Measurements from ENCODE around the gene AQP2. TPM values are rescaled to one million over a fixed set of nuclear protein-coding genes. Genes with fewer than 3 reads are reported as not detected.

Gene AQP2
- total RNA-seq, 2 donors from 2014 or later: not detected

DNA sequence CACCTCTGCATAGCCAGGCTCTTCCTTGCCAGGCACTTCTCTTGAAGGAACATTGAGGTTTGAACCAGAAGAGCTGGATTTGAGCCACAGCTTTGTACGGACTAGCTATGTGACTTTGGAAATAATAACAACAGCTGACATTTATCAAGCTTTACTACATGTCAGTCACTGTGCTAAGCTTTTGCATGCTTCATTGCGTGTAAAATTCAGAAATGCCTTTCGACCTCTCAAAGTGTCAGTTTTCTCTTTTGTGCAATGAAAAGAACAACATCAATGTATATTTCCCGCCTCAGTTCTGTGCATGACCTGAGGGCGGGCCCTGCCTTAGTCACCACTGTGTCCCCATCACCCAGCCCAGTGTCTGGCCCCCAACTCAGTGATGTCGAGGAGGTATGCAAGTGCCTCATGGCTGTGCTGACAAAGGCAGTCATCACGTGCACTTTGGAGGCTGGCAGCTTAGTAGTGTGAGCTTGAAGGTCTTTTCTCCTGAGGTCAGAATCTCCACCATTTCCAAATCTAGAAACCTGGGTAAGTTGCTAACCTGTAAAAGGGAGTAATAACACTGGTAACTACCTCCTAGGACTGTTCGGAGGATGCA, 17.9 kb upstream of the AQP2 start:
- no peaks in the 10 kb centered on the region for H3K4me1 ChIP-seq
- DNase-seq: no peak
- H3K27me3 ChIP-seq: no peaks in the 10 kb centered on the region
- TF ChIP-seq, protein P1, sequence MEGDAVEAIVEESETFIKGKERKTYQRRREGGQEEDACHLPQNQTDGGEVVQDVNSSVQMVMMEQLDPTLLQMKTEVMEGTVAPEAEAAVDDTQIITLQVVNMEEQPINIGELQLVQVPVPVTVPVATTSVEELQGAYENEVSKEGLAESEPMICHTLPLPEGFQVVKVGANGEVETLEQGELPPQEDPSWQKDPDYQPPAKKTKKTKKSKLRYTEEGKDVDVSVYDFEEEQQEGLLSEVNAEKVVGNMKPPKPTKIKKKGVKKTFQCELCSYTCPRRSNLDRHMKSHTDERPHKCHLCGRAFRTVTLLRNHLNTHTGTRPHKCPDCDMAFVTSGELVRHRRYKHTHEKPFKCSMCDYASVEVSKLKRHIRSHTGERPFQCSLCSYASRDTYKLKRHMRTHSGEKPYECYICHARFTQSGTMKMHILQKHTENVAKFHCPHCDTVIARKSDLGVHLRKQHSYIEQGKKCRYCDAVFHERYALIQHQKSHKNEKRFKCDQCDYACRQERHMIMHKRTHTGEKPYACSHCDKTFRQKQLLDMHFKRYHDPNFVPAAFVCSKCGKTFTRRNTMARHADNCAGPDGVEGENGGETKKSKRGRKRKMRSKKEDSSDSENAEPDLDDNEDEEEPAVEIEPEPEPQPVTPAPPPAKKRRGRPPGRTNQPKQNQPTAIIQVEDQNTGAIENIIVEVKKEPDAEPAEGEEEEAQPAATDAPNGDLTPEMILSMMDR (IDR thresholded peaks at IDR 0.05): no peak
- no peak overlapping the region for H3K4me3 ChIP-seq
- H3K27ac ChIP-seq: no peak overlapping the region
- H3K9me3 ChIP-seq: no peaks in the 10 kb centered on the region
- intact Hi-C loops (cut with DNase I): no loop called here
- H3K9ac ChIP-seq (ENCODE audit: low read depth in 2 of 2, low read length in 2 of 2): no peak overlapping the region
- no peaks in the 10 kb centered on the region for H3K36me3 ChIP-seq

DNA sequence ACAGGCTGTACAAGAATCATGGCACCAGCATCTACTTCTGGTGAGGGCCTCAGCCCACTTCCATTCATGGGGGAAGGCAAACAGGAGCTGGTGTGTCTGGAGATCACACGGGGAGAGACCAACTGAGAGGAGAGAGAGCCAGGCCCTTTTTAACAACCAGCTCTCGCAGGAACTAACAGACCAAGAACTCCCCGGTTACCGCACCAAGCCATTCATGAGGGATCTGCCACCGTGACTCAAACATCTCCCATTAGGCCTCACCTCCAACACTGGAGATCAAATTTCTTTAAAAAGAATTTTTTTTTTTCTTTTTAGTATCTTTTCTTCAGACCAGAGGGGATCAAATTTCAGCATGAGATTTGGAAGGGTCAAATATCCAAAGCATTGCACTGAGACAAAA, 16.7 kb upstream of the AQP2 start:
- Histone ChIP-seq H3K9ac (ENCODE audit: low read depth in 2 of 2, low read length in 2 of 2) (no peak overlapping the region), H3K27me3 (no peaks in the 10 kb centered on the region), H3K27ac (no peak overlapping the region), H3K4me3 (no peak overlapping the region), H3K4me1 (no peaks in the 10 kb centered on the region), H3K36me3 (no peaks in the 10 kb centered on the region), H3K9me3 (no peaks in the 10 kb centered on the region)
- intact Hi-C loops (cut with DNase I): no loop called here
- DNase-seq: no peak
- TF ChIP-seq, protein P1 (IDR thresholded peaks at IDR 0.05): no peak

DNA sequence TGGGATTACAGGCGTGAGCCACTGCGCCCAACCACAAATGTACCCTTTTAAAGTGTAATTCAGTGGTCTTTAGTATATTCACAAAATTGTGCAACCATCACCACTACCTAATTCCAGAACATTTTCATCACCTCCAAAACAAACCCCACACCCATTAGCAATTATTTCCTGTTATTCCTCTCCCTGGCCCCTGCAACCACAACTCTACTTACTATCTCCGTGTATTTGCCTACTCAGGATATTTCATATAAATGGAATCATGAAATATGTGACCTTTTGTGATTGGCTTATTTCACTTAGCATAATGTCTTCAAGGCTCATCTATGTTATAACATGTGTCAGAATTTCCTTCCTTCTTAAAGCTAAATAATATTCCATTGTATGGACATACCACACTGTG, 16.0 kb upstream of the AQP2 start:
- Histone ChIP-seq H3K9me3 (no peaks in the 10 kb centered on the region), H3K4me1 (no peaks in the 10 kb centered on the region), H3K9ac (ENCODE audit: low read depth in 2 of 2, low read length in 2 of 2) (no peak overlapping the region), H3K4me3 (no peak overlapping the region), H3K27ac (no peak overlapping the region), H3K27me3 (no peaks in the 10 kb centered on the region), H3K36me3 (no peaks in the 10 kb centered on the region)
- intact Hi-C loops (cut with DNase I): no loop called here
- TF ChIP-seq, protein P1 (IDR thresholded peaks at IDR 0.05): no peak
- DNase-seq: no peak

DNA sequence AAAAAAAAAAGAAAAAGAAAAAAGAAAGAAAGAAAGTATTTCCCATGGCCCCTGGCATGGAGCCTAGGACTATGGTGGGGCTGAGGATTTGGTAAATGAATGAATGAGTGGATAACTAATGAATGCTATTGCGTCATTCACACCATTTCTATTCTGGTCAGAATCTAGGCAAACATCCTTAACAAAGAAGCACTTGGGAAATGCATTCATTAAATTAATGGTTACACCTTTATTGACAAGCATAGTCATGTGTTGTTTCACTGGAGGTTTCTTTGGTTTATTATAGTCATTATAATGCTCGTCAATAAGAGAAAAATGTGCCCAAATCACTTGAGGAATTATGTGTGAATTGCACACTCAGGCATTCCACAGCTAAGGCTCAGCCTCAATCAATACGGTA, 13.6 kb upstream of the AQP2 start:
- no peaks in the 10 kb centered on the region for H3K36me3 ChIP-seq
- DNase-seq: no peak
- H3K9me3 ChIP-seq: no peaks in the 10 kb centered on the region
- no peak overlapping the region for H3K4me3 ChIP-seq
- H3K4me1 ChIP-seq: no peaks in the 10 kb centered on the region
- H3K9ac ChIP-seq (ENCODE audit: low read depth in 2 of 2, low read length in 2 of 2): no peak overlapping the region
- intact Hi-C loops (cut with DNase I): no loop called here
- no peaks in the 10 kb centered on the region for H3K27me3 ChIP-seq
- H3K27ac ChIP-seq: no peak overlapping the region
- TF ChIP-seq, protein P1 (IDR thresholded peaks at IDR 0.05): no peak

DNA sequence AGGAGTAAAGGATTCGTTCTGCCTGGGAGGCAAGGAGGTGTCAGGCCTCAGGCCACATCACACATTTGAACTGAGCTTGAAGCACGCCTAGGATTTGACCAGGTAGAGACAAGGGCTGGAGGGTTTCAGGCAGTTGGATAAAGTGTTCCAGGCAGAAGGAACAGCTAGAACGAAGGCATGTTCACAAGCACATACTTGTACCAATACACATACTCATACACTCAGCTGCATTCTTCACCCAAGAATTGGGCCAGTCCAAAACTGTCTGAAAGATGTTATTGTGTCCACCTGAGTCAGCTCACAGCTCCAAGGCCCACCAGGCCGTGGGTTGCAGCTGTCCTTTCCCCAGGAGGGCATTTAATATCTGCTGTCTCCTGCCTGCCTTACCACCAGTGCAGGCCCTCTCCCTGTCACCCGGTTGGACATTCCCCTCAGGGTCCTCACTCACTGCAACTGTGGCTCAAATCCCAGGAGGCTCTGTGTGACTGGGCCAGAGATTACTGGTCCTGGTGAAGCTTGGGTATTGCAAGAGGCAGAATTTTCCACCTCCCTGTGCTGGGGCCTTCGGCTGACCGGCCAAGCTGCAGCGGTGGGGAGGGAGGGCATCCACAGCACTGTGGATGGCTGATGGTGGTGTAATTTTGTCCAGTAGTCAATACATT, 12.8 kb upstream of the AQP2 start:
- H3K36me3 ChIP-seq: no peaks in the 10 kb centered on the region
- intact Hi-C loops (cut with DNase I): no loop called here
- DNase-seq: no peak
- H3K27ac ChIP-seq: no peak overlapping the region
- H3K9ac ChIP-seq (ENCODE audit: low read depth in 2 of 2, low read length in 2 of 2): no peak overlapping the region
- H3K9me3 ChIP-seq: no peaks in the 10 kb centered on the region
- TF ChIP-seq, protein P1 (IDR thresholded peaks at IDR 0.05): no peak
- H3K4me1 ChIP-seq: no peaks in the 10 kb centered on the region
- H3K4me3 ChIP-seq: no peak overlapping the region
- no peaks in the 10 kb centered on the region for H3K27me3 ChIP-seq
